ENCODE data around the gene RFX2. TPM values are rescaled to one million over a fixed set of nuclear protein-coding genes. Genes with fewer than 3 reads are reported as not detected.

The RFX2 gene
- total and polyA plus RNA-seq, 9 of the 15 experiments (the other 6 are each of a cell fraction or from before 2014, with no cell fraction given), result 3.6 to 18.7 (median 8.7) TPM

- TF ChIP-seq ZBTB40 (IDR thresholded peaks at IDR 0.05) (no peak), ZBTB40 (CRISPR knock-in tag; IDR thresholded peaks at IDR 0.05) (no peak), IRF9 (tag; IDR thresholded peaks at IDR 0.05) (no peak), ETV1 (tag; conservative IDR thresholded peaks at IDR 0.05; ENCODE audit: low read depth) (no peak), SIRT6 (IDR thresholded peaks at IDR 0.05; ENCODE audit: low read depth, low read length) (no peak), REST (IDR thresholded peaks at IDR 0.05; ENCODE audit: borderline replicate concordance) (no peak), REST (CRISPR knock-in tag; IDR thresholded peaks at IDR 0.05; ENCODE audit: low read depth) (no peak), PHB (CRISPR knock-in tag; IDR thresholded peaks at IDR 0.05) (no peak), POLR2AphosphoS5 (IDR thresholded peaks at IDR 0.05; ENCODE audit: control insufficient read depth, insufficient read depth, low read depth, low read length) (no peak), BRF1 (IDR thresholded peaks at IDR 0.05; ENCODE audit: borderline replicate concordance, extremely low read depth, insufficient read length) (no peak), ZNF239 (CRISPR knock-in tag; IDR thresholded peaks at IDR 0.05) (no peak)
These were observed 14.5 kb downstream of the RFX2 start (continued) for GRCh38 chr19:6095760-6096159.
